IMR-90 (cell line): ENCODE measurements around the gene COPB1. TPM values are rescaled to one million over a fixed set of nuclear protein-coding genes. Genes with fewer than 3 reads are reported as not detected.

ENCODE experiments used
- ATAC-seq: fragments of 200-7000 bp; cut with Tn5 transposase; 2 replicates; pipeline ENCODE4 v1.9.1; 2020; ENCODE audit warnings: low read depth, mild to moderate bottlenecking, moderate library complexity
- BruUV-seq: library from RNA; stranded (reverse); fragments of 400-500 nt; replicated peaks from 2 replicates; lab custom pipeline; 2021; lab: Mats Ljungman, UMichigan
- CTCF ChIA-PET: fragments of 300-600 bp; formaldehyde crosslinking; extraction: SDS; loops from one replicate; lab custom pipeline; 2021; ENCODE audit warnings: antibody characterized with exemption; lab: Yijun Ruan, JAX
- POLR2A ChIA-PET: fragments of 300-600 bp; sonication (Branson Sonifier 250); formaldehyde crosslinking; loops from one replicate; lab custom pipeline; 2022; ENCODE audit warnings: antibody characterized with exemption; ENCODE audit not compliant: unreplicated experiment; lab: Charles Lee
- DNase-seq: peaks from one replicate; pipeline ENCODE4 v3.0.0; 2013
- H2AFZ ChIP-seq: replicated peaks from 2 replicates; pipeline ENCODE3; 2013; ENCODE audit warnings: low read length, mild to moderate bottlenecking; ENCODE audit not compliant: poor library complexity
- H2AK5ac ChIP-seq: 2 replicates; pipeline ENCODE4 v1.6.1; 2013; ENCODE audit warnings: low read depth, low read length, inconsistent platforms
- H2AK9ac ChIP-seq: replicated peaks from 2 replicates; pipeline ENCODE3; 2013; ENCODE audit warnings: mild to moderate bottlenecking, low read depth, low read length, moderate library complexity; ENCODE audit not compliant: poor library complexity
- H2BK120ac ChIP-seq: 2 replicates; pipeline ENCODE4 v1.6.1; 2013; ENCODE audit warnings: low read depth, low read length, inconsistent platforms
- H2BK15ac ChIP-seq: 3 replicates; pipeline ENCODE4 v1.6.1; 2013; ENCODE audit warnings: low read depth, low read length, inconsistent platforms
- H2BK20ac ChIP-seq: 2 replicates; pipeline ENCODE4 v1.6.1; 2013; ENCODE audit warnings: low read depth, mild to moderate bottlenecking, inconsistent platforms, low read length, moderate library complexity
- H2BK5ac ChIP-seq: 2 replicates; pipeline ENCODE4 v1.6.1; 2013; ENCODE audit warnings: mild to moderate bottlenecking, low read depth, low read length, inconsistent platforms; ENCODE audit not compliant: poor library complexity, severe bottlenecking
- H3K14ac ChIP-seq: replicated peaks from 2 replicates; pipeline ENCODE4 v1.6.1; 2013; ENCODE audit warnings: low read depth, low read length, inconsistent platforms
- H3K18ac ChIP-seq: 2 replicates; pipeline ENCODE4 v1.6.1; 2013; ENCODE audit warnings: low read depth, low read length, control low read depth
- H3K23ac ChIP-seq: 2 replicates; pipeline ENCODE4 v1.6.1; 2013; ENCODE audit warnings: low read depth, low read length, inconsistent platforms
- H3K27ac ChIP-seq: 2 replicates; pipeline ENCODE4 v1.5.1; 2013; ENCODE audit warnings: mild to moderate bottlenecking, control low read depth, low read length; ENCODE audit not compliant: insufficient read depth
- H3K27me3 ChIP-seq: 2 replicates; pipeline ENCODE4 v1.6.1; 2013; ENCODE audit warnings: low read length; ENCODE audit not compliant: control insufficient read depth, insufficient read depth
- H3K36me3 ChIP-seq: 2 replicates; pipeline ENCODE4 v1.6.1; 2013; ENCODE audit warnings: low read length, mixed read lengths; ENCODE audit not compliant: control insufficient read depth, insufficient read depth
- H3K4ac ChIP-seq: 2 replicates; pipeline ENCODE4 v1.6.1; 2013; ENCODE audit warnings: low read depth, low read length, inconsistent platforms
- H3K4me1 ChIP-seq: 2 replicates; pipeline ENCODE4 v1.6.1; 2013; ENCODE audit warnings: low read length, mixed read lengths; ENCODE audit not compliant: control insufficient read depth, insufficient read depth
- H3K4me2 ChIP-seq: 2 replicates; pipeline ENCODE4 v1.6.1; 2013; ENCODE audit warnings: low read depth, mild to moderate bottlenecking, control low read depth, low read length, moderate library complexity
- H3K4me3 ChIP-seq: 2 replicates; pipeline ENCODE4 v1.5.1; 2013; ENCODE audit warnings: low read depth, mild to moderate bottlenecking, control low read depth, low read length, moderate library complexity; ENCODE audit not compliant: insufficient read depth
- H3K56ac ChIP-seq: 2 replicates; pipeline ENCODE4 v1.6.1; 2013; ENCODE audit warnings: low read length, inconsistent platforms; ENCODE audit not compliant: insufficient read depth; ENCODE audit errors: extremely low read depth
- H3K79me1 ChIP-seq, 2 experiments: 2 replicates each; pipeline ENCODE4 v1.6.1; 2013; ENCODE audit warnings: low read length in 2 of 2, inconsistent platforms in 1 of 2, low read depth in 1 of 2
- H3K9ac ChIP-seq: 2 replicates; pipeline ENCODE4 v1.6.1; 2013; ENCODE audit warnings: low read depth, low read length, control low read depth
- H3K9me1 ChIP-seq: 2 replicates; pipeline ENCODE4 v1.6.1; 2013; ENCODE audit warnings: low read length, inconsistent platforms; ENCODE audit not compliant: insufficient read depth
- H3K9me3 ChIP-seq: 2 replicates; pipeline ENCODE4 v1.6.1; 2013; ENCODE audit warnings: low read length; ENCODE audit not compliant: control insufficient read depth, insufficient read depth
- H4K20me1 ChIP-seq: 2 replicates; pipeline ENCODE4 v1.6.1; 2013; ENCODE audit warnings: low read length, inconsistent platforms; ENCODE audit not compliant: insufficient read depth
- H4K5ac ChIP-seq: 2 replicates; pipeline ENCODE4 v1.6.1; 2013; ENCODE audit warnings: mild to moderate bottlenecking, low read depth, low read length, control low read depth
- H4K8ac ChIP-seq, 2 experiments: 2 replicates each; pipeline ENCODE4 v1.6.1; 2013; ENCODE audit warnings: low read depth in 2 of 2, low read length in 2 of 2, control low read depth in 1 of 2, inconsistent platforms in 1 of 2
- H4K91ac ChIP-seq: 2 replicates; pipeline ENCODE4 v1.6.1; 2013; ENCODE audit warnings: low read depth, low read length, inconsistent platforms; ENCODE audit not compliant: insufficient read depth
- CEBPB ChIP-seq: IDR thresholded peaks from 2 replicates; pipeline ENCODE4 v1.6.1; 2012; ENCODE audit warnings: low read depth, low read length, improper control_type of control experiment
- CHD1 ChIP-seq: IDR thresholded peaks from 2 replicates; pipeline ENCODE4 v1.6.1; 2012; ENCODE audit warnings: low read depth, low read length, improper control_type of control experiment
- FOS ChIP-seq: fragments of 150-350 bp; IDR thresholded peaks from 2 replicates; pipeline ENCODE4 v1.6.1; 2016; ENCODE audit warnings: low read depth, low read length
- MAFK ChIP-seq: IDR thresholded peaks from 2 replicates; pipeline ENCODE4 v1.6.1; 2012; ENCODE audit warnings: low read depth, low read length, improper control_type of control experiment
- POLR2A ChIP-seq: IDR thresholded peaks from 2 replicates; pipeline ENCODE4 v1.6.1; 2012; ENCODE audit warnings: mild to moderate bottlenecking, low read depth, low read length
- RAD21 ChIP-seq: IDR thresholded peaks from 2 replicates; pipeline ENCODE4 v1.6.1; 2012; ENCODE audit warnings: low read length, improper control_type of control experiment
- RFX5 ChIP-seq: IDR thresholded peaks from 2 replicates; pipeline ENCODE4 v1.8.0; 2012; ENCODE audit warnings: low read depth, mild to moderate bottlenecking, low read length, moderate library complexity
- SMC3 ChIP-seq: fragments of 150-350 bp; IDR thresholded peaks from 2 replicates; pipeline ENCODE4 v1.6.1; 2016; ENCODE audit warnings: low read depth, mild to moderate bottlenecking, antibody characterized with exemption, low read length, moderate library complexity
- dilution Hi-C: fragments of 300-500 bp; cut with HindIII; formaldehyde crosslinking; loops from one replicate; pipeline ENCODE4 v1.14.3; 2018; ENCODE audit warnings: low sequenced_read_pairs; ENCODE audit not compliant: unreplicated experiment
- in situ Hi-C: fragments of 300-500 bp; cut with MboI; formaldehyde crosslinking; loops from 3 replicates; pipeline ENCODE4 v1.14.3; 2019; ENCODE audit warnings: low sequenced_read_pairs, inconsistent platforms, mixed read lengths
- intact Hi-C: fragments of 100-400 bp; cut with micrococcal nuclease; formaldehyde crosslinking; loops from 2 replicates; pipeline ENCODE4 v1.10.0; 2022
- polyA plus RNA-seq, 3 experiments: library from polyadenylated mRNA; depleted of rRNA; stranded (reverse); fragments of >200 nt; gene quantifications; 2 replicates each; pipeline ENCODE4 v1.2.3, GENCODE V29; 2012; ENCODE audit warnings: low replicate concordance in 1 of 3
- total RNA-seq: library from RNA; depleted of rRNA; stranded (reverse); fragments of >200 nt; gene quantifications from 2 replicates; pipeline ENCODE4 v1.2.3, GENCODE V29; 2012
- TF ChIP-seq, protein P1 (sequence below): fragments of 150-350 bp; IDR thresholded peaks from 2 replicates; pipeline ENCODE4 v1.6.1; 2016; ENCODE audit warnings: low read depth, mild to moderate bottlenecking, low read length, moderate library complexity, borderline replicate concordance

The COPB1 gene
- total and polyA plus RNA-seq, 2 of the 4 experiments (the other 2 are of a cell fraction): 136 to 341 TPM

DNA sequence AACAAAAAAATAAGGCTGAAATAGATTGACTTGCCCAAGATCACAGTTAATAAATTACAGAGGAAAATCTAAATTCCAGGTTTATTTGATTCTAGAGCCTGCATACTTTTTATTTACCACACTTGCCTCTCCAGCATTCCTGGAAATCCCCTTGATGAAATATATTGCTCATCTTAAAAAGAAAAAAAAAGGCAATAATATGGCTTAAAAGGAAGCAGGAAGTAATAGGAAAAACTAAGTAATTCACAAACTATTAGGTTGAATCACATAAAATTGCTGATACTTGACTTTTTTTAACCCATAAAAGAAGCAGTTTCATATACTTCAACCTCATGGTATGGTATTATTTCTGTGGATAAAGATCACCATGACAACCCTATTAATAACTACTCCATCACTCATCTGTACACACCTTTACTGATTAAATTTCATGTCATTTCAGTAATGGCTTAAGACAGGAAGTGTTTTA lies 52.9 kb downstream of the COPB1 start:
- dilution Hi-C loops (no loop called here), intact Hi-C loops (no loop called here), in situ Hi-C loops (no loop called here)
- peak; percentile 44; the same call in 1 of the 2 replicates for ATAC-seq
- Histone ChIP-seq H3K27me3 (no peaks in the 10 kb centered on the region), H2BK120ac (peak overlapping the region; percentile 46), H4K8ac (peak overlapping the region; percentile 10 to 71; a peak in 2 of 4 replicates), H3K14ac (peak overlapping the region; percentile 68; the same call in 1 of the 2 replicates), H3K9me3 (no peaks in the 10 kb centered on the region), H2BK15ac (peak overlapping the region; percentile 63; the same call in 1 of the 3 replicates), H3K23ac (peak overlapping the region; percentile 78; the same call in 1 of the 2 replicates), H2AK5ac (no peak overlapping the region; the same call in 1 of the 2 replicates), H3K36me3 (no peaks in the 10 kb centered on the region), H3K79me1 (no peaks in the 10 kb centered on the region), H3K27ac (no peak overlapping the region), H3K9ac (peak overlapping the region; percentile 48; the same call in 1 of the 2 replicates), H4K91ac (no peak overlapping the region), H3K4ac (peak overlapping the region; percentile 34; the same call in 1 of the 2 replicates), H3K56ac (no peak overlapping the region), H3K4me3 (no peak overlapping the region), H4K20me1 (no peaks in the 10 kb centered on the region), H2AFZ (no peak overlapping the region), H3K18ac (no peak overlapping the region; the same call in 1 of the 2 replicates), H3K4me1 (peaks cover 3% of the 10 kb centered on the region), H2BK20ac (peak overlapping the region; percentile 59; the same call in 1 of the 2 replicates), H3K4me2 (peak overlapping the region; percentile 66; the same call in 1 of the 2 replicates), H4K5ac (no peak overlapping the region; the same call in 1 of the 2 replicates), H2BK5ac (peak overlapping the region; percentile 90), H2AK9ac (no peak overlapping the region), H3K9me1 (peaks cover 5% of the 10 kb centered on the region)
- no TSS peak for BruUV-seq
- ChIA-PET CTCF (interaction anchor here (1.0 to 1.5 kb wide), 2 partner anchors 28 to 146 kb away, joined by 4 to 5 read pairs; no protein-coding TSS in a partner anchor), POLR2A (no interaction called here)
- no peak for TF ChIP-seq FOS
- TF ChIP-seq POLR2A: no peak
- TF ChIP-seq SMC3: no peak
- TF ChIP-seq CEBPB: peak; percentile 32; the same call in 1 of the 2 replicates
- TF ChIP-seq, protein P1, sequence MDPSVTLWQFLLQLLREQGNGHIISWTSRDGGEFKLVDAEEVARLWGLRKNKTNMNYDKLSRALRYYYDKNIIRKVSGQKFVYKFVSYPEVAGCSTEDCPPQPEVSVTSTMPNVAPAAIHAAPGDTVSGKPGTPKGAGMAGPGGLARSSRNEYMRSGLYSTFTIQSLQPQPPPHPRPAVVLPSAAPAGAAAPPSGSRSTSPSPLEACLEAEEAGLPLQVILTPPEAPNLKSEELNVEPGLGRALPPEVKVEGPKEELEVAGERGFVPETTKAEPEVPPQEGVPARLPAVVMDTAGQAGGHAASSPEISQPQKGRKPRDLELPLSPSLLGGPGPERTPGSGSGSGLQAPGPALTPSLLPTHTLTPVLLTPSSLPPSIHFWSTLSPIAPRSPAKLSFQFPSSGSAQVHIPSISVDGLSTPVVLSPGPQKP: no peak
- no peak for TF ChIP-seq CHD1
- TF ChIP-seq RAD21: no peak
- peak; percentile 84 for TF ChIP-seq MAFK
- no peak for TF ChIP-seq RFX5
- DNase-seq: peak; percentile 70
